Measurements from ENCODE around the gene RPL3.

DNA sequence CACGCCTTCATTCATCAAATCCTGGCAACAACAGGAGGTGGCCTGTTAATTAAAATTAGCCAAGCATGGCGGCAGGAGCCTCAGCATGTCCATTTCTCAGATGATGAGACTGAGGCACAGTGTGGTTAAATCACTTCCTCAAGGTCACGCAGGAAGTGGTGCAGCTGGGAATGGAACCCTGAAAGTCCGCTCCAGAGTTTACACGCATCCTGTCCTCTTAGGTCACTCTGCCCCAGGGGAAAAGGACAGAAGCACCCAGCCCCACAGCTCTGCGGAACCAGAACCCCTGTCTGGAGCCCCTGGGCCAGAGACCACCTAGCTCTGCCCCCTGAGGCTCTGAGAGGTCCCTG, 19.6 kb downstream of the RPL3 start:
- no peak for TF ChIP-seq EGR1 (IDR thresholded peaks at IDR 0.05; ENCODE audit: low read depth in 2 of 2)
- peak in 1 of 2 donors; percentile 50 for TF ChIP-seq GABPA (IDR thresholded peaks at IDR 0.05 in 1 of 2, conservative IDR thresholded peaks at IDR 0.05 in 1 of 2)
